Endothelial cell of hepatic sinusoid (primary cell): ENCODE measurements around the gene STARD4.

Experiments
- in situ Hi-C: cut with HindIII; loops from 2 replicates; pipeline ENCODE4 v1.10.0; 2017; ENCODE audit warnings: low sequenced_read_pairs

Gene STARD4

GRCh38 chr5:111512375-111513130, at the start of gene STARD4:
TSS of gene STARD4 (minus strand) at chr5:111512535. CDS start at chr5:111507433, 5,102 bp downstream.
- in situ Hi-C loops, result no loop called here

GRCh38 chr5:111559680-111560079, 47.3 kb upstream of the STARD4 start:
- in situ Hi-C loops, result no loop called here

- in situ Hi-C loops, result no loop called here
Measured at GRCh38 chr5:111557686-111558085, 45.4 kb upstream of the STARD4 start.

- in situ Hi-C loops, result no loop called here
Measured at GRCh38 chr5:111557111-111557510, 44.8 kb upstream of the STARD4 start.

- in situ Hi-C loops, result no loop called here
Measured at GRCh38 chr5:111556501-111556900, 44.2 kb upstream of the STARD4 start.

GRCh38 chr5:111555760-111556159, 43.4 kb upstream of the STARD4 start:
- in situ Hi-C loops, result no loop called here

GRCh38 chr5:111553868-111554267, 41.5 kb upstream of the STARD4 start:
- in situ Hi-C loops, result no loop called here

GRCh38 chr5:111552896-111553295, 40.6 kb upstream of the STARD4 start:
- in situ Hi-C loops, result no loop called here

- in situ Hi-C loops, result no loop called here
Measured at GRCh38 chr5:111552492-111552891, 40.2 kb upstream of the STARD4 start.

- in situ Hi-C loops, result no loop called here
Measured at GRCh38 chr5:111551569-111552275, 39.4 kb upstream of the STARD4 start.

- in situ Hi-C loops, result no loop called here
Measured at GRCh38 chr5:111551161-111551560, 38.8 kb upstream of the STARD4 start.

GRCh38 chr5:111550282-111551020, 38.1 kb upstream of the STARD4 start:
- in situ Hi-C loops, result no loop called here

- in situ Hi-C loops, result loop anchor here (25.0 kb wide), 1 partner anchor 563 kb away; no protein-coding TSS in a partner anchor
Measured at GRCh38 chr5:111548992-111549649, 36.8 kb upstream of the STARD4 start.

- in situ Hi-C loops, result loop anchor here (25.0 kb wide), 1 partner anchor 564 kb away; no protein-coding TSS in a partner anchor
Measured at GRCh38 chr5:111548348-111548950, 36.1 kb upstream of the STARD4 start.

- in situ Hi-C loops, result loop anchor here (25.0 kb wide), 1 partner anchor 567 kb away; no protein-coding TSS in a partner anchor
Measured at GRCh38 chr5:111545031-111545430, 32.7 kb upstream of the STARD4 start.

- in situ Hi-C loops, result loop anchor here (25.0 kb wide), 1 partner anchor 575 kb away; no protein-coding TSS in a partner anchor
Measured at GRCh38 chr5:111537141-111538024, 25.0 kb upstream of the STARD4 start.

- in situ Hi-C loops, result loop anchor here (25.0 kb wide), 1 partner anchor 576 kb away; no protein-coding TSS in a partner anchor
Measured at GRCh38 chr5:111535879-111536549, 23.7 kb upstream of the STARD4 start.

GRCh38 chr5:111532886-111533582, 20.7 kb upstream of the STARD4 start:
- in situ Hi-C loops, result loop anchor here (25.0 kb wide), 1 partner anchor 579 kb away; no protein-coding TSS in a partner anchor
